GM18502 (cell line): ENCODE data around the gene EMCN.
"Not testable (repeated sequence)": the region's sequence is repeated elsewhere in the genome, so short reads cannot be mapped to it uniquely, and the experiment has no call there.

Experiments used
- ATAC-seq: cut with Tn5 transposase; IDR thresholded peaks from one replicate; pipeline ENCODE4 v1.9.1; 2021; ENCODE audit warnings: mild to moderate bottlenecking; ENCODE audit not compliant: unreplicated experiment, poor library complexity

EMCN gene

GRCh38 chr4:100517864-100518341 is at the start of gene EMCN:
TSS of gene EMCN (minus strand) at chr4:100518022. CDS start at chr4:100517914, 108 bp downstream.
- ATAC-seq = no peak

GRCh38 chr4:100566396-100566795 is 48.6 kb upstream of the EMCN start:
- no peak for ATAC-seq

- ATAC-seq = no peak
Observed at GRCh38 chr4:100557306-100557705, 39.5 kb upstream of the EMCN start.

- ATAC-seq = no peak
Observed at GRCh38 chr4:100555611-100556337, 38.0 kb upstream of the EMCN start.

GRCh38 chr4:100548200-100548560 is 30.4 kb upstream of the EMCN start:
- no peak for ATAC-seq

GRCh38 chr4:100547541-100548199 is 29.8 kb upstream of the EMCN start:
- ATAC-seq = no peak

GRCh38 chr4:100545427-100545826 is 27.6 kb upstream of the EMCN start:
- ATAC-seq = no peak

GRCh38 chr4:100540131-100540530 is 22.3 kb upstream of the EMCN start:
- ATAC-seq = no peak

- no peak for ATAC-seq
Observed at GRCh38 chr4:100539706-100540105, 21.9 kb upstream of the EMCN start.

- no peak for ATAC-seq
Observed at GRCh38 chr4:100533741-100534140, 15.9 kb upstream of the EMCN start.

GRCh38 chr4:100530161-100530560 is 12.3 kb upstream of the EMCN start:
- ATAC-seq = not testable (repeated sequence)

GRCh38 chr4:100525686-100526085 is 7.9 kb upstream of the EMCN start:
- ATAC-seq = no peak

GRCh38 chr4:100519205-100519604 is 1.4 kb upstream of the EMCN start:
- ATAC-seq = no peak

GRCh38 chr4:100516225-100516624 is 1.6 kb downstream of the EMCN start:
- ATAC-seq = no peak

- no peak for ATAC-seq
Observed at GRCh38 chr4:100511896-100512295, 5.9 kb downstream of the EMCN start.

- no peak for ATAC-seq
Observed at GRCh38 chr4:100510551-100510950, 7.3 kb downstream of the EMCN start.

- no peak for ATAC-seq
Observed at GRCh38 chr4:100509386-100509785, 8.4 kb downstream of the EMCN start.

- ATAC-seq = no peak
Observed at GRCh38 chr4:100508691-100509090, 9.1 kb downstream of the EMCN start.

- ATAC-seq = no peak
Observed at GRCh38 chr4:100504086-100504874, 13.5 kb downstream of the EMCN start.

- no peak for ATAC-seq
Observed at GRCh38 chr4:100497791-100498190, 20.0 kb downstream of the EMCN start.

GRCh38 chr4:100495074-100495473 is 22.7 kb downstream of the EMCN start:
- no peak for ATAC-seq
